Left ventricle myocardium inferior (tissue), 1 donor: ENCODE data around the gene RMND1. TPM values are rescaled to one million over a fixed set of nuclear protein-coding genes. Genes with fewer than 3 reads are reported as not detected.

Experiments used
- DNase-seq: peaks from one replicate; pipeline ENCODE4 v3.0.0-alpha.2; 2020
- H3K27ac ChIP-seq: fragments of 200-600 bp; replicated peaks from 2 replicates; pipeline ENCODE4 v1.8.0; 2021
- H3K27me3 ChIP-seq: fragments of 200-600 bp; 2 replicates; pipeline ENCODE4 v1.8.0; 2021; ENCODE audit warnings: low read depth
- H3K36me3 ChIP-seq: fragments of 200-600 bp; 2 replicates; pipeline ENCODE4 v1.8.0; 2021
- H3K4me1 ChIP-seq: fragments of 200-600 bp; 2 replicates; pipeline ENCODE4 v1.8.0; 2021
- H3K4me3 ChIP-seq: fragments of 200-600 bp; 2 replicates; pipeline ENCODE4 v1.8.0; 2021; ENCODE audit warnings: mild to moderate bottlenecking, moderate library complexity
- H3K9me3 ChIP-seq: fragments of 200-600 bp; replicated peaks from 2 replicates; pipeline ENCODE4 v1.8.0; 2021
- intact Hi-C: fragments of 100-400 bp; cut with micrococcal nuclease; formaldehyde crosslinking; loops from one replicate; pipeline ENCODE4 v1.11.0; 2022
- total RNA-seq: library from RNA; stranded (reverse); fragmentation: NEBNext Ultra II Directional; extraction: Animal tissue kit (Norgen Biotek cat#: 25700); gene quantifications from one replicate; pipeline ENCODE4 v1.2.1, GENCODE V29; 2021
- TF ChIP-seq, protein P1 (sequence below): fragments of 200-600 bp; IDR thresholded peaks from 2 replicates; pipeline ENCODE4 v1.8.0; 2021; ENCODE audit warnings: antibody characterized with exemption, mild to moderate bottlenecking, borderline replicate concordance
- donor health status: DM: no; HTN: yes; CAD: no; lungs with severe emphysema.

The RMND1 gene
- total RNA-seq, 1 donor from 2014 or later, result 17.3 TPM

DNA sequence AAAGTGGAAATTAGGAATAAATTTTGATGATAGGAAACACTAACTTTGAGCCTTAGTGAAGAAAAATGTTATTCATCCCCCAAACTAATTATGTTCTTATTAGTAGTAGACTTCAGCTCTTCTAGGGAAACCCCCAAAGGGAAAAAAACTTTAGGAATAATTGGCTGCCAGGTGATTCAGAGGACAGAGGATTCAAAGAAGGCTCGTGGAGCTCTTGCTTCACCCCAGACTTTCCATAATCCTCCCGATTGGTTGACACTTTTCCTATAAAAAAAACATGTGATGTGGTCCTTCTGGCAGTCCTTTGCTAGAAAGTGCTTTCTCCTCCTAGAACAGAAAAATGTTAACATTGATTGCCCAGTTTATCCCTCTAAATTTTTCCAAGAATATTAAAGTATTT lies 36.3 kb upstream of the RMND1 start:
- DNase-seq, result no peak
- no peak overlapping the region for H3K4me3 ChIP-seq
- H3K27me3 ChIP-seq, result peaks cover 27% of the 10 kb centered on the region
- H3K9me3 ChIP-seq, result no peaks in the 10 kb centered on the region
- H3K27ac ChIP-seq, result no peak overlapping the region
- TF ChIP-seq, protein P1, sequence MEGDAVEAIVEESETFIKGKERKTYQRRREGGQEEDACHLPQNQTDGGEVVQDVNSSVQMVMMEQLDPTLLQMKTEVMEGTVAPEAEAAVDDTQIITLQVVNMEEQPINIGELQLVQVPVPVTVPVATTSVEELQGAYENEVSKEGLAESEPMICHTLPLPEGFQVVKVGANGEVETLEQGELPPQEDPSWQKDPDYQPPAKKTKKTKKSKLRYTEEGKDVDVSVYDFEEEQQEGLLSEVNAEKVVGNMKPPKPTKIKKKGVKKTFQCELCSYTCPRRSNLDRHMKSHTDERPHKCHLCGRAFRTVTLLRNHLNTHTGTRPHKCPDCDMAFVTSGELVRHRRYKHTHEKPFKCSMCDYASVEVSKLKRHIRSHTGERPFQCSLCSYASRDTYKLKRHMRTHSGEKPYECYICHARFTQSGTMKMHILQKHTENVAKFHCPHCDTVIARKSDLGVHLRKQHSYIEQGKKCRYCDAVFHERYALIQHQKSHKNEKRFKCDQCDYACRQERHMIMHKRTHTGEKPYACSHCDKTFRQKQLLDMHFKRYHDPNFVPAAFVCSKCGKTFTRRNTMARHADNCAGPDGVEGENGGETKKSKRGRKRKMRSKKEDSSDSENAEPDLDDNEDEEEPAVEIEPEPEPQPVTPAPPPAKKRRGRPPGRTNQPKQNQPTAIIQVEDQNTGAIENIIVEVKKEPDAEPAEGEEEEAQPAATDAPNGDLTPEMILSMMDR, result no peak
- H3K36me3 ChIP-seq, result no peaks in the 10 kb centered on the region
- H3K4me1 ChIP-seq, result no peaks in the 10 kb centered on the region
- intact Hi-C loops, result no loop called here

- intact Hi-C loops, result no loop called here
These were observed 32.1 kb upstream of the RMND1 start for GRCh38 chr6:151483994-151484393.

GRCh38 chr6:151482290-151482689 lies 30.4 kb upstream of the RMND1 start:
- intact Hi-C loops, result no loop called here
- H3K4me3 ChIP-seq, result peak overlapping the region; percentile 40
- DNase-seq, result no peak

More at GRCh38 chr6:151483994-151484393, 32.1 kb upstream of the RMND1 start:
- H3K4me1 ChIP-seq, result peaks cover 4% of the 10 kb centered on the region
- H3K27ac ChIP-seq, result no peak overlapping the region
- H3K36me3 ChIP-seq, result no peaks in the 10 kb centered on the region
- no peaks in the 10 kb centered on the region for H3K9me3 ChIP-seq
- H3K27me3 ChIP-seq, result no peaks in the 10 kb centered on the region
- DNase-seq, result no peak
- TF ChIP-seq, protein P1, result no peak
- H3K4me3 ChIP-seq, result no peak overlapping the region

DNA sequence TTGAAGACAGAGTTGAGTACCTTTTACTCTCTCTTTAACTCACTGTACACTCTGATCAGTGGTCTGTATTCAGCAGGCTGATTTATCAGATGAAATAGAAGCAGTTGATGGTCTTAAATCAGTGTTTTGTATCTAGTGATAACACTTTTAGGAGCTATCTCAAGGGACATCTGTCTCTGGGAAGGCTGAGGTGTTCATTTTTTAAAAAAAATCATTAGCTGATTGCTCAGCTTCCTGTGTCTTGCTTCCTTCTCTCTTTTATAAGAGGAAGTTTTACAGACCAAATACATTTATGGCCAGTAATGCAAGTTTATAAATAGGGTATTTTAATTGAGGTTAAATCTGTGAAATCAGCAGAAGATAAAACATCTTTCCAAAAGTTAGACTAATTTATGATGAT lies 29.9 kb upstream of the RMND1 start:
- Histone ChIP-seq H3K36me3 (no peaks in the 10 kb centered on the region), H3K4me3 (no peak overlapping the region), H3K27me3 (no peaks in the 10 kb centered on the region), H3K9me3 (no peaks in the 10 kb centered on the region), H3K4me1 (peaks cover 4% of the 10 kb centered on the region), H3K27ac (peak overlapping the region; percentile 20)
- intact Hi-C loops, result no loop called here
- DNase-seq, result no peak
- TF ChIP-seq, protein P1, result no peak

More at GRCh38 chr6:151482290-151482689, 30.4 kb upstream of the RMND1 start:
- Histone ChIP-seq H3K9me3 (no peaks in the 10 kb centered on the region), H3K36me3 (no peaks in the 10 kb centered on the region), H3K4me1 (peaks cover 4% of the 10 kb centered on the region), H3K27ac (peak overlapping the region; percentile 56), H3K27me3 (no peaks in the 10 kb centered on the region)
- TF ChIP-seq, protein P1, result no peak

DNA sequence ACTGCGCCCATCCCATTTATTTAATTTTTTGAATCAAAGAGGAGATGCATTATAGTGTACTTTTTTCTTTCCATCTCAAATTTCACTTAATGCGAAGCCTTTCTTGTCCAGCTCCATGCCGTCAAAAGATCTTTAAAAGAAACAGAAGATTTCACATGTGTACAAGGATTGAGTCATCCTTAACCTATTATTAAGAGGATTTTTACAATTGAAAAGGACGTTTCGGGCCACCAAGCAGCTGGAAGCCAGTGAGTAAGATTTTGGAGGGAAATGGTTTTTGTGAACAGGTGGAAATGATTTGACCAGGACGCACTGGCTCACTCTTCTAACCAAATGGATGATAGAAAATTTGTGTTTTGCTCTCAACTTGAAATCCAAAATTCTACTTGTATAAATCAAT lies 26.7 kb upstream of the RMND1 start:
- Histone ChIP-seq H3K36me3 (no peaks in the 10 kb centered on the region), H3K4me3 (no peak overlapping the region), H3K27ac (no peak overlapping the region), H3K27me3 (no peaks in the 10 kb centered on the region), H3K9me3 (no peaks in the 10 kb centered on the region), H3K4me1 (peaks cover 10% of the 10 kb centered on the region)
- TF ChIP-seq, protein P1, result no peak
- DNase-seq, result no peak
- intact Hi-C loops, result no loop called here
